Body of pancreas (tissue), 4 donors: ENCODE data around the gene MGAT5.

ENCODE experiments used
- CTCF ChIP-seq, 7 experiments: fragments of 450-650 bp in 4 of 7; fragments of 200-600 bp in 3 of 7; sonication (generic) in 3 of 7; IDR thresholded peaks; one replicate each; pipeline ENCODE4 v1.5.1; 2016 to 2019; ENCODE audit warnings: antibody characterized with exemption in 7 of 7
- POLR2A ChIP-seq, 3 donors: fragments of 450-650 bp; IDR thresholded peaks; one replicate each; pipeline ENCODE4 v1.6.1; 2016; ENCODE audit warnings: antibody characterized with exemption in 3 of 3, mild to moderate bottlenecking in 2 of 3

DNA sequence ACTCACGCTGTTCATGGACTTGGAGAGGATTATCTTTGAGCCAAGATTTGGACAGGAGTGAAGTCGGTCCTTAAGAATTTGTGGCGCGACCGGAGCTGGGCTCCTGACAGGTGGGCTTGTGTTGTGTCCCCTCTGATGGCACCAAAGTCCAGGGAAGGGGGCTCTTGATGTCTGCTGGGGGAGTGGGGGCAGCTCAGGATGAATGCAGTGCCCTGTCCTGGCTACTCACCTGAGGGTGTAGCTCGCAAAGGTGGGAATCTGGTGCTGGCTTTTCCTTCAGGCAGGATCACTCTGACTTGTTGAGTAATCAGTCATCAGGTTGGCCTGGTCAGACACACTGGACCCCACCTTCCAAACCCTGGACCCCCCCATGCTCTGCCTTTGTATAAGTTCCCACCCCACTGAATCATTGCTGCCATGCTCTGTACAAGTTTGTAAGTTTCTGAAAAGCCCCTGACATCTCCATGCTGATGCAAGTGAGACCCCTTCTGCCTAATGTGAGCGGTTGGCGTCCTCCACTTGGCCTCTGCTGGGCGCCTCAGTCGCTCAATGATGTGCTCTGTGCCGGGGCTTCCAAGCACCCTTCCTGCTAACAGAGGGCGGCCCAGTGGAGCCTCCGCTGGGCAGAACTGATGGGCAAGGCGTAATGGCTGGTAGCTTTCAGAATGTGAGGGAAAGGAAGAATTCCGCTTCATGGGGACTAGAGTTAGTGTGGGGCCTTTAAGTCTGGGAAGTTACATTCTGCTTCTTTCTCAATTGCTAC, 196.1 kb downstream of the MGAT5 start:
- no peak for TF ChIP-seq CTCF (IDR thresholded peaks at IDR 0.05)
- no peak for TF ChIP-seq POLR2A (IDR thresholded peaks at IDR 0.05)
